Measurements from ENCODE around the gene MAPK10. TPM values are rescaled to one million over a fixed set of nuclear protein-coding genes. Genes with fewer than 3 reads are reported as not detected.
"Not testable (repeated sequence)": the region's sequence is repeated elsewhere in the genome, so short reads cannot be mapped to it uniquely, and the experiment has no call there.

MAPK10 gene
- total RNA-seq, 6 experiments from 2014 or later: 0.79 to 1.8 (median 1.1) TPM

DNA sequence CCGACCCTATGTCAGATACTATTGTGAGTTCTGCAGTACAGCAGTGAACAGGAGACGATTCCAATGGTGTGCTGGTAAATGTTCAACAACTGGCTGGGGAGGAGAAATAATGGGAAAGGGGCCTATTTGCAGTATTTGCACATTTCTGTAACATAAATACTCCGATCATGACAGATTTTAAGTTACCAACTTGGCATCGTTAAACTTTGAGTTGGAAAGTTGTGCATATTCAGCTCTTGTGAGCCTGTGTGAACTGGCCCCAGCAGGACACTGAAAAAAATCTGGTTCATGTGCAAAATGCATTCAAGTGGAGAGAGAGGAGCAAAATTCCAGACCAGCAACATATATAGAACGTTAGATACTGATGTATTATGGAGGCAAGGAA lies 175.0 kb downstream of the MAPK10 start:
- no peak overlapping the region for H3K27ac Mint-ChIP-seq
- no peak overlapping the region for H3K4me3 Mint-ChIP-seq
- H3K36me3 Mint-ChIP-seq (ENCODE audit: low read depth): no peaks in the 10 kb centered on the region
- no peaks in the 10 kb centered on the region; the same call in none of the 2 replicates for H3K27me3 Mint-ChIP-seq (ENCODE audit: insufficient read depth)
- no peak for DNase-seq
- H3K9me3 Mint-ChIP-seq: peaks cover 2% of the 10 kb centered on the region; the same call in 1 of the 2 replicates
- H3K4me1 Mint-ChIP-seq (ENCODE audit: low read depth): no peaks in the 10 kb centered on the region
- TF ChIP-seq, protein P1, sequence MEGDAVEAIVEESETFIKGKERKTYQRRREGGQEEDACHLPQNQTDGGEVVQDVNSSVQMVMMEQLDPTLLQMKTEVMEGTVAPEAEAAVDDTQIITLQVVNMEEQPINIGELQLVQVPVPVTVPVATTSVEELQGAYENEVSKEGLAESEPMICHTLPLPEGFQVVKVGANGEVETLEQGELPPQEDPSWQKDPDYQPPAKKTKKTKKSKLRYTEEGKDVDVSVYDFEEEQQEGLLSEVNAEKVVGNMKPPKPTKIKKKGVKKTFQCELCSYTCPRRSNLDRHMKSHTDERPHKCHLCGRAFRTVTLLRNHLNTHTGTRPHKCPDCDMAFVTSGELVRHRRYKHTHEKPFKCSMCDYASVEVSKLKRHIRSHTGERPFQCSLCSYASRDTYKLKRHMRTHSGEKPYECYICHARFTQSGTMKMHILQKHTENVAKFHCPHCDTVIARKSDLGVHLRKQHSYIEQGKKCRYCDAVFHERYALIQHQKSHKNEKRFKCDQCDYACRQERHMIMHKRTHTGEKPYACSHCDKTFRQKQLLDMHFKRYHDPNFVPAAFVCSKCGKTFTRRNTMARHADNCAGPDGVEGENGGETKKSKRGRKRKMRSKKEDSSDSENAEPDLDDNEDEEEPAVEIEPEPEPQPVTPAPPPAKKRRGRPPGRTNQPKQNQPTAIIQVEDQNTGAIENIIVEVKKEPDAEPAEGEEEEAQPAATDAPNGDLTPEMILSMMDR (IDR thresholded peaks at IDR 0.05): no peak

DNA sequence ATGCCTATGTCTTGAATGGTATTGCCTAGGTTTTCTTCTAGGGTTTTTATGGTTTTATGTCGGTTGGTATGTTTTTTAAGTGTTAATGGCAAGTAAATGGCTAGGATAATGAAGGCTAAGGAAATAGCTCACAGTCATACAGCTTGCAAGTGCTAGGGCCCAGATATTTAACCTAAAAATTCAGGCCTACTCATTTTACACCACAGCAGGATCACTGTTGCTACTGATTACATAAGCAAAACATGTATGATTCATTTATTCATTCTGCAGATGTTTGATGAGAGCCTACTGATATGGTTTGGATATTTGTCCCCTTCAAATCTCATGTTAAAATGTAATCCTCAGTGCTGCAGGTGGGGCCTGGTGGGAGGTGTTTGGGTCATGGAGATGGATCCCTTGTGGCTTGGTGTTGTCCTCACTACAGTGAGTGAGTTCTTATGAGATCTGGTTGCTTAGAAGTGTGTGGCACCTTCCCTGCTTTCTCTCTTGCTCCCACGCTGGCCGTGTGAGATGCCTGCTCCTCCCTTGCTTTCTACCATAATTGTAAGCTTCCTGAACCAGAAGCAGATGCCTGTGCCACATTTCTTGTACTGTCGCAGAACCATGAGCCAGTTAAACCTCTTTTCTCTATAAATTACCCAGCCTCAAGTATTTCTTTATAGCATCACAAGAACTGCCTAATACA lies 175.5 kb downstream of the MAPK10 start:
- Mint-ChIP-seq H3K36me3 (ENCODE audit: low read depth) (no peaks in the 10 kb centered on the region), H3K4me3 (no peak overlapping the region), H3K27me3 (ENCODE audit: insufficient read depth) (no peaks in the 10 kb centered on the region; the same call in 1 of the 2 replicates), H3K27ac (no peak overlapping the region), H3K4me1 (ENCODE audit: low read depth) (no peaks in the 10 kb centered on the region), H3K9me3 (no peaks in the 10 kb centered on the region)
- DNase-seq: no peak
- TF ChIP-seq, protein P1 (IDR thresholded peaks at IDR 0.05): no peak

DNA sequence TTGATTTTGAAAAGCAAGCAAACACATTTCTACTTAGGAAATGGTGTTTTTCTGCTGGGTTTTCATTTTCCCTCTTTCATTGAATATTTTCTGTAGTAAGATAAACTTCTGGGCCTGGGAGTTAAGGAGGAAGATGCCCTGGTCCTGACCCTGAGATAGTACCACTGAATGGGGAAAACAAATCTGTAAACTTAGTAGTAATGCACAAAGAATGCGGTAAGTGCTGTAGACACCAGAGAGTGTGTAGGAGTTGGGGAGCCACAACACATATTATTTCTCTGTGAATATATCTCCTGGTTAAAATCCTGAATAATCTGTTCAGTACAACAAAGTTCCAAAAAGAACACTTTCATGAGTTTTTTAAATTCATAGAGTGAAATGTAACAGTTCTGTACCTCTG lies 178.3 kb downstream of the MAPK10 start:
- Mint-ChIP-seq H3K36me3 (ENCODE audit: low read depth) (no peaks in the 10 kb centered on the region), H3K4me3 (no peak overlapping the region), H3K27ac (no peak overlapping the region), H3K27me3 (ENCODE audit: insufficient read depth) (no peaks in the 10 kb centered on the region; the same call in 1 of the 2 replicates), H3K9me3 (no peaks in the 10 kb centered on the region), H3K4me1 (ENCODE audit: low read depth) (no peaks in the 10 kb centered on the region)
- no peak for DNase-seq
- TF ChIP-seq, protein P1 (IDR thresholded peaks at IDR 0.05): no peak

DNA sequence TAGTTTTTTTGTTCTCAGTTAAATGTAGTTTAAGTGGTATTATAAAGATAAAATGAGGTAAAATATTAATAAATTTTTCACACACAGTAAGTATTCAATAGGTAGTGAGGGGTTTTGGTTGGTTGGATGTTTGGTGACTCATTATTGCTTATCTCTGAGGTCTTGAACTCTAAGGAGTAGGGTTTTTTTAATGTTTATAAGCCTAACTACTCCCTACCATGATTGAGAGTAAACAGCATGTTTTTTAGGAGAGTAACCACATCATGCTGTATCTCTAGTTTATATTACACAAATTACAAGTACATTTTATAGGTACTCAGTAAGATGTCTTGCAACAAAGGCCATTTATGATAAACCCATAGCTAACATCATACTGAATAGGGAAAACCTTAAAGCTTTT lies 181.6 kb downstream of the MAPK10 start:
- Mint-ChIP-seq H3K4me3 (no peak overlapping the region), H3K27ac (no peak overlapping the region), H3K9me3 (no peaks in the 10 kb centered on the region), H3K36me3 (ENCODE audit: low read depth) (no peaks in the 10 kb centered on the region), H3K27me3 (ENCODE audit: insufficient read depth) (no peaks in the 10 kb centered on the region; the same call in none of the 2 replicates), H3K4me1 (ENCODE audit: low read depth) (no peaks in the 10 kb centered on the region)
- no peak for DNase-seq
- TF ChIP-seq, protein P1 (IDR thresholded peaks at IDR 0.05): no peak

DNA sequence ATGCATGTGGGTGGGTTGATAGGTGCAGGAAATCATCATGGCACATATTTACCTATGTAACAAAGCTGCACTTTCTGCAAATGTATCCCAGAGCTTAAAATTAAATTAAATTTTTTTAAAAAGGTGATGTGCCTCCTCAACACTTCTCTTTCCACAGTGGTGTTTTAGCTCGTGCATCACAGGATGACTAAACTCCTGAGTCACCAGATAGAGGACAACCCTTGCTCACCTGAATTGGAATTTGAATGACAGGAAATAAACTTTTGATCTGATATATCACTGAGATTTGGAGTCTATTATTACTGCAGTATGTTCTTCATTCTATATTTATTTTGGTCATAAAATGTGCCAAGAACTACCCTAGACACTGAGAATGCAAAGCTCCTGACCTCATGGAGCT lies 185.3 kb downstream of the MAPK10 start:
- Mint-ChIP-seq H3K36me3 (ENCODE audit: low read depth) (no peaks in the 10 kb centered on the region), H3K9me3 (no peaks in the 10 kb centered on the region), H3K4me1 (ENCODE audit: low read depth) (no peaks in the 10 kb centered on the region), H3K4me3 (no peak overlapping the region), H3K27me3 (ENCODE audit: insufficient read depth) (no peaks in the 10 kb centered on the region; the same call in 1 of the 2 replicates), H3K27ac (no peak overlapping the region)
- TF ChIP-seq, protein P1 (IDR thresholded peaks at IDR 0.05): no peak
- DNase-seq: no peak

DNA sequence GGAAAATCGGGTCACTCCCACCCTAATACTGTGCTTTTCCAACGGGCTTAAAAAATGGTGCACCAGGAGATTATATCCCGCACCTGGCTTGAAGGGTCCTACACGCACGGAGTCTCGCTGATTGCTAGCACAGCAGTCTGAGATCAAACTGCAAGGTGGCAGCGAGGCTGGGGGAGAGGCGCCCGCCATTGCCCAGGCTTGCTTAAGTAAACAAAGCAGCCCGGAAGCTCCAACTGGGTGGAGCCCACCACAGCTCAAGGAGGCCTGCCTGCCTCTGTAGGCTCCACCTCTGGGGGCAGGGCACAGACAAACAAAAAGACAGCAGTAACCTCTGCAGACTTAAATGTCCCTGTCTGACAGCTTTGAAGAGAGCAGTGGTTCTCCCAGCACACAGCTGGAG lies 191.5 kb downstream of the MAPK10 start:
- not testable (repeated sequence) for H3K4me1 Mint-ChIP-seq (ENCODE audit: low read depth); H3K9me3 Mint-ChIP-seq; H3K27me3 Mint-ChIP-seq (ENCODE audit: insufficient read depth); DNase-seq; H3K27ac Mint-ChIP-seq; H3K4me3 Mint-ChIP-seq; H3K36me3 Mint-ChIP-seq (ENCODE audit: low read depth)
